Uterus (tissue), 2 donors: Measurements from ENCODE around the gene RHEX.

Source experiments
- CTCF ChIP-seq, 4 experiments: fragments of 200-600 bp in 2 of 4; fragments of 450-650 bp in 2 of 4; sonication (generic) in 2 of 4; IDR thresholded peaks; one replicate each; pipeline ENCODE4 v1.5.1; 2016 to 2019; ENCODE audit warnings: antibody characterized with exemption in 4 of 4, mild to moderate bottlenecking in 2 of 4, moderate library complexity in 1 of 4
- POLR2A ChIP-seq, 2 donors: fragments of 450-650 bp; IDR thresholded peaks; one replicate each; pipeline ENCODE4 v1.6.1; 2016; ENCODE audit warnings: antibody characterized with exemption in 2 of 2, mild to moderate bottlenecking in 1 of 2, moderate library complexity in 1 of 2

GRCh38 chr1:206004826-206005225 lies 48.1 kb upstream of the RHEX start:
- no peak for TF ChIP-seq CTCF (IDR thresholded peaks at IDR 0.05)
- TF ChIP-seq POLR2A (IDR thresholded peaks at IDR 0.05): no peak
